ENCODE measurements around the gene RUNDC3A. TPM values are rescaled to one million over a fixed set of nuclear protein-coding genes. Genes with fewer than 3 reads are reported as not detected.

The RUNDC3A gene
- total RNA-seq, 1 experiment from 2014 or later = 1.5 TPM

GRCh38 chr17:44352828-44353671 is 44.6 kb downstream of the RUNDC3A start:
- Histone ChIP-seq H3K79me2 (ENCODE audit: low read length) (no peaks in the 10 kb centered on the region), H3K27ac (ENCODE audit: low read length) (no peak overlapping the region), H3K36me3 (ENCODE audit: insufficient read depth, low read length) (peaks cover 4% of the 10 kb centered on the region), H3K9me2 (replicated peaks; ENCODE audit: insufficient read depth, low read length) (no peaks in the 10 kb centered on the region), H3K4me3 (ENCODE audit: low read length) (no peak overlapping the region), H3K4me2 (ENCODE audit: low read depth, low read length, poor library complexity, severe bottlenecking) (no peak overlapping the region), H3K9me3 (ENCODE audit: low read length) (no peaks in the 10 kb centered on the region), H2AFZ (ENCODE audit: low read length) (no peak overlapping the region), H3K4me1 (ENCODE audit: low read length) (peaks cover 17% of the 10 kb centered on the region), H3K9ac (ENCODE audit: low read length) (no peak overlapping the region), H3K27me3 (ENCODE audit: low read length) (no peaks in the 10 kb centered on the region), H4K20me1 (ENCODE audit: insufficient read depth, low read depth, low read length) (no peaks in the 10 kb centered on the region)
- DNase-seq = no peak

- Histone ChIP-seq H3K27ac (ENCODE audit: low read length) (no peak overlapping the region), H3K9ac (ENCODE audit: low read length) (no peak overlapping the region), H3K9me2 (replicated peaks; ENCODE audit: insufficient read depth, low read length) (no peaks in the 10 kb centered on the region), H3K36me3 (ENCODE audit: insufficient read depth, low read length) (peaks cover 4% of the 10 kb centered on the region), H3K4me2 (ENCODE audit: low read depth, low read length, poor library complexity, severe bottlenecking) (no peak overlapping the region), H2AFZ (ENCODE audit: low read length) (no peak overlapping the region), H3K79me2 (ENCODE audit: low read length) (no peaks in the 10 kb centered on the region), H3K4me1 (ENCODE audit: low read length) (peaks cover 10% of the 10 kb centered on the region), H3K9me3 (ENCODE audit: low read length) (no peaks in the 10 kb centered on the region), H3K4me3 (ENCODE audit: low read length) (no peak overlapping the region), H3K27me3 (ENCODE audit: low read length) (no peaks in the 10 kb centered on the region), H4K20me1 (ENCODE audit: insufficient read depth, low read depth, low read length) (no peaks in the 10 kb centered on the region)
- no peak for DNase-seq
Measured at GRCh38 chr17:44353672-44354331, 45.4 kb downstream of the RUNDC3A start.

- Histone ChIP-seq H3K9me2 (replicated peaks; ENCODE audit: insufficient read depth, low read length) (no peaks in the 10 kb centered on the region), H3K27ac (ENCODE audit: low read length) (no peak overlapping the region), H4K20me1 (ENCODE audit: insufficient read depth, low read depth, low read length) (0 out of 2 replicates have a peak, but pooled peaks cover 3% of the 10 kb centered on the region), H3K4me1 (ENCODE audit: low read length) (peaks cover 4% of the 10 kb centered on the region; the same call in 1 of the 2 replicates), H3K4me2 (ENCODE audit: low read depth, low read length, poor library complexity, severe bottlenecking) (no peak overlapping the region), H3K4me3 (ENCODE audit: low read length) (no peak overlapping the region), H3K79me2 (ENCODE audit: low read length) (no peaks in the 10 kb centered on the region), H2AFZ (ENCODE audit: low read length) (no peak overlapping the region), H3K36me3 (ENCODE audit: insufficient read depth, low read length) (peaks cover 4% of the 10 kb centered on the region), H3K27me3 (ENCODE audit: low read length) (no peaks in the 10 kb centered on the region), H3K9ac (ENCODE audit: low read length) (no peak overlapping the region), H3K9me3 (ENCODE audit: low read length) (no peaks in the 10 kb centered on the region)
- peak; percentile 84 for DNase-seq
Measured at GRCh38 chr17:44354582-44355561, 46.5 kb downstream of the RUNDC3A start.

- Histone ChIP-seq H3K9me3 (ENCODE audit: low read length) (no peaks in the 10 kb centered on the region), H3K36me3 (ENCODE audit: insufficient read depth, low read length) (peaks cover 4% of the 10 kb centered on the region), H3K9ac (ENCODE audit: low read length) (no peak overlapping the region), H2AFZ (ENCODE audit: low read length) (no peak overlapping the region), H3K4me2 (ENCODE audit: low read depth, low read length, poor library complexity, severe bottlenecking) (no peak overlapping the region), H4K20me1 (ENCODE audit: insufficient read depth, low read depth, low read length) (0 out of 2 replicates have a peak, but pooled peaks cover 3% of the 10 kb centered on the region), H3K9me2 (replicated peaks; ENCODE audit: insufficient read depth, low read length) (no peaks in the 10 kb centered on the region), H3K27ac (ENCODE audit: low read length) (no peak overlapping the region), H3K4me1 (ENCODE audit: low read length) (peaks cover 4% of the 10 kb centered on the region; the same call in 1 of the 2 replicates), H3K79me2 (ENCODE audit: low read length) (no peaks in the 10 kb centered on the region), H3K4me3 (ENCODE audit: low read length) (no peak overlapping the region), H3K27me3 (ENCODE audit: low read length) (no peaks in the 10 kb centered on the region)
- DNase-seq = no peak
Measured at GRCh38 chr17:44355642-44356099, 47.3 kb downstream of the RUNDC3A start.

- DNase-seq = no peak
- Histone ChIP-seq H3K9me2 (replicated peaks; ENCODE audit: insufficient read depth, low read length) (no peaks in the 10 kb centered on the region), H3K9ac (ENCODE audit: low read length) (no peak overlapping the region), H3K36me3 (ENCODE audit: insufficient read depth, low read length) (peaks cover 4% of the 10 kb centered on the region; the same call in 1 of the 2 replicates), H3K27me3 (ENCODE audit: low read length) (no peaks in the 10 kb centered on the region), H3K4me2 (ENCODE audit: low read depth, low read length, poor library complexity, severe bottlenecking) (no peak overlapping the region), H2AFZ (ENCODE audit: low read length) (no peak overlapping the region), H3K9me3 (ENCODE audit: low read length) (no peaks in the 10 kb centered on the region), H3K79me2 (ENCODE audit: low read length) (no peaks in the 10 kb centered on the region), H3K27ac (ENCODE audit: low read length) (no peak overlapping the region), H3K4me1 (ENCODE audit: low read length) (peaks cover 9% of the 10 kb centered on the region; the same call in 1 of the 2 replicates), H3K4me3 (ENCODE audit: low read length) (no peak overlapping the region), H4K20me1 (ENCODE audit: insufficient read depth, low read depth, low read length) (0 out of 2 replicates have a peak, but pooled peaks cover 3% of the 10 kb centered on the region)
Measured at GRCh38 chr17:44356241-44356640, 47.8 kb downstream of the RUNDC3A start.

GRCh38 chr17:44358066-44358465 is 49.7 kb downstream of the RUNDC3A start:
- no peaks in the 10 kb centered on the region for H3K9me3 ChIP-seq (ENCODE audit: low read length)
- no peak for DNase-seq
- H2AFZ ChIP-seq (ENCODE audit: low read length) = no peak overlapping the region
- no peak overlapping the region for H3K4me3 ChIP-seq (ENCODE audit: low read length)
- no peaks in the 10 kb centered on the region for H3K9me2 ChIP-seq (replicated peaks; ENCODE audit: insufficient read depth, low read length)
- 0 out of 2 replicates have a peak, but pooled peaks cover 3% of the 10 kb centered on the region for H4K20me1 ChIP-seq (ENCODE audit: insufficient read depth, low read depth, low read length)
- H3K36me3 ChIP-seq (ENCODE audit: insufficient read depth, low read length) = no peaks in the 10 kb centered on the region
- no peak overlapping the region for H3K27ac ChIP-seq (ENCODE audit: low read length)
- no peaks in the 10 kb centered on the region for H3K27me3 ChIP-seq (ENCODE audit: low read length)
- peaks cover 18% of the 10 kb centered on the region for H3K4me1 ChIP-seq (ENCODE audit: low read length)
- no peak overlapping the region for H3K9ac ChIP-seq (ENCODE audit: low read length)
- no peaks in the 10 kb centered on the region for H3K79me2 ChIP-seq (ENCODE audit: low read length)
- H3K4me2 ChIP-seq (ENCODE audit: low read depth, low read length, poor library complexity, severe bottlenecking) = no peak overlapping the region

- peaks cover 22% of the 10 kb centered on the region for H3K4me1 ChIP-seq (ENCODE audit: low read length)
- H3K79me2 ChIP-seq (ENCODE audit: low read length) = no peaks in the 10 kb centered on the region
- no peaks in the 10 kb centered on the region for H3K9me2 ChIP-seq (replicated peaks; ENCODE audit: insufficient read depth, low read length)
- no peak overlapping the region for H3K4me3 ChIP-seq (ENCODE audit: low read length)
- H3K9me3 ChIP-seq (ENCODE audit: low read length) = no peaks in the 10 kb centered on the region
- H4K20me1 ChIP-seq (ENCODE audit: insufficient read depth, low read depth, low read length) = 0 out of 2 replicates have a peak, but pooled peaks cover 3% of the 10 kb centered on the region
- H2AFZ ChIP-seq (ENCODE audit: low read length) = no peak overlapping the region
- H3K9ac ChIP-seq (ENCODE audit: low read length) = no peak overlapping the region
- H3K27ac ChIP-seq (ENCODE audit: low read length) = no peak overlapping the region
- no peak overlapping the region for H3K4me2 ChIP-seq (ENCODE audit: low read depth, low read length, poor library complexity, severe bottlenecking)
- no peak for DNase-seq
- H3K36me3 ChIP-seq (ENCODE audit: insufficient read depth, low read length) = no peaks in the 10 kb centered on the region
- no peaks in the 10 kb centered on the region for H3K27me3 ChIP-seq (ENCODE audit: low read length)
Measured at GRCh38 chr17:44359006-44359405, 50.6 kb downstream of the RUNDC3A start.

Data from Karpas-422 (cell line).